Measurements from ENCODE around the gene MAP3K19. TPM values are rescaled to one million over a fixed set of nuclear protein-coding genes. Genes with fewer than 3 reads are reported as not detected.

MAP3K19 gene
- total RNA-seq, 1 experiment from 2014 or later = not detected

DNA sequence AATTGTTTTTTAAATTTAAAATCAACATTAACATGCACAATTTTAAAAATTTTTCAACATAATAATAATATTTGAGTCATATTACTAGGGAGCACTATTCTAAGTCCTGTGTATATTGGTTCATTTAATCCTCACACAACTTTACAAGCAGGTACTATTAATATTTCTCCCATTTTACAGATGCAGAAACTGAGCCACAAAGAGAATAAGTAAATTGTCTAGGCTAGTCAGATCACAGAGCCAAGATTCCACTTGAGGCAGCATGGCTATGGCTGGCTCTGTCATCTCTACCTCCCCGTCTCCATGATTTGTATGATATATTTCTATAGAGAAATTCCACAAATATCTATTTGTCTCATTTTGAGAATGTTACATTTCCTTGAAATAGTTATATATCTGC, 113.5 kb downstream of the MAP3K19 start:
- no peak for DNase-seq (ENCODE audit: low read depth)

DNA sequence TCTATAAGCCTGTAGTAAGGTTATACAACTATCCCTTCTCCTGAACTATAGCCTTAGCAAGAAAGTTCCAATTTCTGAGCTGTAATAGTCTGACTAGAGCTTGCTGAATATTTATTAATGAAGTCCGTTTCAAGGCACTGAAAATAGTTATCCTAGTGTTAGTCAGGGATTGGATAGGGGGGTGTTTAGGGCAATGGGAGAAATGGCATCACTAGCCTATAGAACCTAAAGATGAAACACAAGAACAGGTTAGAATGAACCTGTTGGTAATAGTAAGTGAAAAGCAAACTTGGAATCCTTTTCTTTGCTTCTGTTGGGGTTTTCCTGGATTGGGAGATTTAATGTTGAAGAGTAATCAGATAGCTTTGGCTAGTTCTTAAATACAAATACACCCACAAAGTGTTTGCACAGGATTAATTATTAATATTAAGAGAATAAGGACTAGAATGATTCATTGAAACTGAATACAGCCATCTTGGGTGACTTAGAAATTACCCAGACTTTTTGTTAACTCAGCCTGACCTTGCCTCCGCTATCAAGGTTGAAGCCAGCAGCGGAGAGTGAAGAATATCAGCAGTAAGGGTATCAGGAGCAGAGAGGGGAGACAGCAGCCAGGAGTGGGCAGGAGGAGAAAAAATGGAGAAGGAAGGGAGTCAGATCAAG, 114.3 kb downstream of the MAP3K19 start:
- no peak for DNase-seq (ENCODE audit: low read depth)

DNA sequence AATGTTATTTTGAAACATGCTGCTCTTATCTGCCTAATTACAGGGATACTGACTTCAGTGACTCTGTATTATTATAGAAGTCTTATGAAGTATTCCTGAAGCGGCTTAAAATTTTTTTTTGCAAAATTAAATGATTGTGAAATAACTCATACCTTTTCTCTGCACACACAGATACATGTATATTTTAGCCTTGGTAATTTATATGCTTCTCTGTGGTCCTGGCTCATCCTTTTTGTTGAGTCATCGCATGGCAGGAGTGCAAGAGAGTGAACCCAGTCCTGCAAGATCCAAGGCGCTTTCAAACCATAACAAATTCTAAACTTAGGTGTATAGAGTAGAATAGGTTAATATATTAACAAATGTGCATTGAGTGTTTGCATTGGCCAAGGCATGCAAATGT, 120.1 kb downstream of the MAP3K19 start:
- peak; percentile 10 for DNase-seq (ENCODE audit: low read depth)

DNA sequence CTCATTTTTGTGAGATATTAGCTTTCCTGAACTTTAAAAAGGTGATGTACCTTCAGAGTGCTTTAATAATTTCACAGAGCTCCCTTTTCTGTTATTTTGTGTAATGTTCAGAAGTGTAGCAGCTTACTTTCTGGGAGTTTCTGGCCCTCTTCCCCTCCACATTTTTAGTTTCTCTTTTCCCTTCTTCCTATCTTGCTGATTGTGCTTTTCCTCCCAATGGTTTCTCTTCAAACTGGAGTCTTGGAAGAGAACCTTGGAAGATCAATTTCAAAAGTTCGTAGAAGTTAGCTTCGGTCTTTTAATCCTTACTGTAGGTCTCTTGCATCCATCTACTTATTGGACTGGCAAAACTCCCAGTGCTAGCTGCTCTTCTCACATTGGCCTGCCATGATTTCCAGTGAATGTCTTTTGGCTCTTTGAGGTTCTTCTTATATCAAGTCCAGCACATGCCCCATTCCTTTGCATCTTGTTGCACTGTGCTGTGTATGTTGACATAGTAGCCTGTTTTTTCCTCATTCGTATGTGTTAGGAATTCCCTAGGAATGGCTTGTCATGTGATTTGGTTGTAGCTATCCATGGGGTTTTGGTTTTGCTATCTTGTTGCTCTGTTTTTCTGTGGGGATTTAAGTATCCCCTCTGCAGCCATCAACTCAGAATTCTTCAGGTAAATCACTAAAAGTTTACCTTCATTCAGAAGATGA, 120.9 kb downstream of the MAP3K19 start:
- DNase-seq (ENCODE audit: low read depth) = no peak

DNA sequence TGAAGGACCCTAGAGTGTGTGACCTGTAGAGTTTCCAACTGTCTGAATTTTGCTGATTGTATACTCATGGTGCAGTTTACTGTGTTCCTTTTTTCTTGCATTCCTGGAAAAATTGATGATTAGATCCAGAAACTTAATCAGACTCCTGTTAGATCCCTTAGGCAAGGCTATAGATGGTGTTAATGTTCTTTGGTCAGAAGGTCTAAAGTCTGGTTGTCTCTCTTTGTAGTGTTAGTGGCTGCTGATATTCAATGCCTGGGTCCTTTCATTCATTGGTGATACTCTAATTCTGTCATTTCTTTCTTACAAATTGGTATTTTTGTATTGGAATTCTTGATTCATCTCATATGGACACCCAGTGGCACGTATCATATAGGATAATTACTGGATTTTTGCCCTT, 122.3 kb downstream of the MAP3K19 start:
- no peak for DNase-seq (ENCODE audit: low read depth)

DNA sequence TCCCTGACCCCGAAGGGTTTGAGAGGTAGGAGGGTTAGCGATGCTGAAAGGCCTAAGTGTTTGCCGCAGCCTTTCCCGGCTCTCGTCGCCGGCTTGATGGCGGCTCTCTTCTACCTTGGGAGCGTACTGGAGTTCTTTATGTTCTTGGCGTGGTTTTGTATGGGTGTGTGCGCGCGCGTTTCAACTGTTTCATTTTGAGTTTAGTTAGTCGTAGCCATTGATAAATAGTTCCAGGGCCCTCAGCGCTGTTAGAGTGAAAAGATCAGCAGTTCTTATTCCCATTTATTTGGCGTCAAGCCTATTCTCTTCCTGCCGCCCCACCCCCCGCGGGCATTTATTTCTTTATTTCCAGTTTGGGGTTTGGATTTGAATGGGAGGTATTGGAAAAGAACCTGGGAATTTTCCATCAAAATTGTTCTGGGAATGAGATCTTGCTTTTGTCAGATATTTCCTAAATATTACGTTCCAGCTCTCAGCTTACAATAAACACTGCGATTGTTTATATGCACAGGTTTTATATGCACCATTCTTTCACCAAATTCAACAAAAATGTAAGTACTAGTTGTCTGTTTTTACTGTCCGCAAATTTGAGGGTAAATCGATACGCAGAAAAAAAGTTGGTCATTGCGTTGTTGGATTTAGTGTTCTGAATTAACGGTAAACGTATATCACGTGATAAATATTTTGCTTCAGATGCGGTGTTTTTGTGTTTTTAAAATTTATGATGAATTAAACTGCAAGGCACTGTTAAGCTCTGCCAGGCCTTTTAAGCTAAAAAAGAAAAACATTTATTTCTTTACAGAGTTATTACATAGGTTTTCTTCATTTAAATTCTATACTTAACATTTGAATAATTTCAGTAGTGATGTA, 127.7 kb downstream of the MAP3K19 start:
- DNase-seq (ENCODE audit: low read depth) = peak; percentile 32

DNA sequence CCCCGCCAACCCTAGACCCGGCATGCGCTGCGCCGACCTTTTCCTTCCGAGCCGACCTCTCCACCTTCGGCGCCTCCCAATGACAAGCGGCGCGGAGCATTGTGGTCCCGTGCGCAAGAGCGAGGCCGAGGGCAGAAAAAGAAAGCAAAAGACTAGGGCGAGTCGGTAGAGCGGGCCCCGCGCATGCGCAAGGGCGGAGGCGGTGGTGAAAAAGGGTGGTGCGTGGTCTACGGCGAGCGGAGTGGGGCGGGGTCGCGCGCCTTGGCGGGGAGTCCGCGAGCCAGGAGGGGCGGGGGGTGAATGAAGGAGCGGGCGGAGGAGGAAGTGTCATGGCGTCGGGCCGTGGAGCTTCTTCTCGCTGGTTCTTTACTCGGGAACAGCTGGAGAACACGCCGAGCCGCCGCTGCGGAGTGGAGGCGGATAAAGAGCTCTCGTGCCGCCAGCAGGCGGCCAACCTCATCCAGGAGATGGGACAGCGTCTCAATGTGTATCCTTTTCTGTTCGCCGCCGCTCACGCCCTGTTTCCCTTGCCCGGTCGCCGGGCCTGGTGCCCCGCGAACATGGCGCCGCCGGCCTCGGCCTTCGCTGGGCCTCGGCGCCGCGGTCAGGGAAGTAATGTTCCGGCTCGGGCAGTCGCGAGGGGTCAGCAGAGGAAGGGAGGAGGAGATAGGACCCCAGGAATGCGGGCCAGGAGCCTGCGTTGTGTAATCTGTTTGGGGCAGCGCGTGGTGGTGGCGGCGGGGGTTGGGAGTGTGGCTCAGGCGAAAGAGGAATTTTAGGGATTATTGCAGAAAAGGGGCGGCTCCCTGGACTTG, 128.5 kb downstream of the MAP3K19 start, which contains the start of gene CCNT2:
Gene CCNT2 (plus strand): TSS at position 297 of the 815 bp plus-strand sequence. CDS start 33 bp downstream, at position 330.
- peak; percentile 99 for DNase-seq (ENCODE audit: low read depth)

DNA sequence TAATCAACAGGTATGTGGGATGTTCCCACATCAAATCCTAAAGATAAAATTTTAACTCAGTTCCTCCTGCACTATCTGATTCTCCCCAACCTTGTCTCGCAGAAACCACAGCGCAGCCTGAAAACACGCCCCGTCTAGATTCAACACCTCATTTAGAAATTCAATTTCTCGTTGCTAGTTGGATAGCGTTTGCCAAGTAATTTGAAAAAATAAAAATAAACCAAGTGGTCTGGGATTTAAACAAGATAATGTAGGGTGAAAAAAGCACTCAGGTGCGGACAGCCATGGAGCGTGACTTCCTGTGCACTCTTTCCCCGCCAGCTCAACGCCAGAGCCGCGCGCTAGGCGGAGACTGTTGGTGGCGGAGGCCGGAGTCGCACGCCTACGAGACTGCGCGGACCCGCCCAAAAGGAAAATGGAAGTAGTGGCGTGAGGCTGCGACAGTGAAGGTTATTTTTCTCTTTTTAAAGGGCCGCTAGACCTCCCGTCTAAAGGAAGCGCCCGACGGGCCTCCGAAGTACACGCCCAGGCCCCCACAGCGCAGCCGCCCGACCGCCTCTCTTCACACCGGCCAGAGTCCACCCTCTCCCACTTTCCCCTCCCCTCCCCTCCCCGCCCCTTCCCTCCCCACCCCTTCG, 129.2 kb downstream of the MAP3K19 start:
- no peak for DNase-seq (ENCODE audit: low read depth)

DNA sequence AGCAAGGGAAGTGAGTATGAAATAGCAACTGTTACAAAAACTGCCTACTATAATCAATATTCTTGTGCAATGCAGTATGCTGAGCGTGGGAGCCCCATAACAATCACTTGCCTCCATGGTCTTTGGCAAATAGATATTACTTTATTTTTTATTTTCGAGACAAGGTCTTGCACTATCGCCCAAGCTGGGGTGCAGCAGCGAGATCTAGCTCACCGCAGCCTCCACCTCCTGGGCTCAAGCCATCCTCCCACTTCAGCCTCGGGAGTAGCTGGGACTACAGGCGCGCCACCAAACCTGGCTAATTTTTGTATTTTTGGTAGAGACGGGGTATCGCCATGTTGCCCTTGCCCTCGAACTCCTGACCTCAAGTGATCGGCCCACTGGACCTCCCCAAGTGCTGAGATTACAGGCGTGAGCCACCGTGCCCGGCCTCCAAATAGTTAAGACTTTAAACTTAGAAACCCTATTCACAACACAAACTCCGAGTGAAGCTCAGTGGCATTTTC, 129.8 kb downstream of the MAP3K19 start:
- DNase-seq (ENCODE audit: low read depth) = peak; percentile 4

Other genes with a start within 250 kb of the MAP3K19 start
- not detected in 2 replicates for gene ACMSD, start 208.8 kb downstream of the MAP3K19 start, total RNA-seq (2014; rRNA removed; shearing (Covaris generic))
- 7.4 and 15.8 TPM in 2 replicates for gene CCNT2, start 128.6 kb downstream of the MAP3K19 start, total RNA-seq (2014; rRNA removed; shearing (Covaris generic))
- 33.7 and 39.9 TPM in 2 replicates for gene RAB3GAP1, start 4.8 kb upstream of the MAP3K19 start, total RNA-seq (2014; rRNA removed; shearing (Covaris generic))

Data from Daoy (cell line).